GM21576 (cell line): ENCODE results near the gene GIPC1.

Experiments
- ATAC-seq: cut with Tn5 transposase; IDR thresholded peaks from one replicate; pipeline ENCODE4 v1.9.1; 2021; ENCODE audit warnings: mild to moderate bottlenecking, moderate library complexity; ENCODE audit not compliant: unreplicated experiment

GIPC1 gene

GRCh38 chr19:14441041-14441938 is 54.6 kb downstream of the GIPC1 start:
- ATAC-seq = no peak

DNA sequence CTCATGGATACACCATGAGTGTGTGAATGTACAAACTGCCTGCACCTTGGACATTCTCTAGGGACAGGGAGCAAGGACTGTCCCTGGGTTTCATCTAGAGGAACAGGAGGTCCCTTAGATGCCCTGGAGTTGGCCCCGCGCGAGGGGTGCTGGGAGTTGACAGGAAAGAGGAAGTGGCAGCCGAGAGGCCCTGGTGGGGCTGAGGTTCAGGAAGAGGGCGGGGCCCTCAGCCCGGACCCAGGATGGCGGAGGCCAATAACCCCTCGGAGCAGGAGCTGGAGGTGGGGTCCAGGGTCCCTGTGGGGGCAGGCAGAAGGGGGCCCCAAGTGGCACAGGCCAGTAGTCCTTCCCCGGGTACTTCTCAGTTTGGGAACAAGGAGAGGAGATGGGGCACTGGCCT is 55.9 kb downstream of the GIPC1 start:
- ATAC-seq = peak; percentile 86

GRCh38 chr19:14439014-14439413 is 56.9 kb downstream of the GIPC1 start:
- ATAC-seq = no peak

GRCh38 chr19:14437578-14438140 is 58.3 kb downstream of the GIPC1 start:
- no peak for ATAC-seq

DNA sequence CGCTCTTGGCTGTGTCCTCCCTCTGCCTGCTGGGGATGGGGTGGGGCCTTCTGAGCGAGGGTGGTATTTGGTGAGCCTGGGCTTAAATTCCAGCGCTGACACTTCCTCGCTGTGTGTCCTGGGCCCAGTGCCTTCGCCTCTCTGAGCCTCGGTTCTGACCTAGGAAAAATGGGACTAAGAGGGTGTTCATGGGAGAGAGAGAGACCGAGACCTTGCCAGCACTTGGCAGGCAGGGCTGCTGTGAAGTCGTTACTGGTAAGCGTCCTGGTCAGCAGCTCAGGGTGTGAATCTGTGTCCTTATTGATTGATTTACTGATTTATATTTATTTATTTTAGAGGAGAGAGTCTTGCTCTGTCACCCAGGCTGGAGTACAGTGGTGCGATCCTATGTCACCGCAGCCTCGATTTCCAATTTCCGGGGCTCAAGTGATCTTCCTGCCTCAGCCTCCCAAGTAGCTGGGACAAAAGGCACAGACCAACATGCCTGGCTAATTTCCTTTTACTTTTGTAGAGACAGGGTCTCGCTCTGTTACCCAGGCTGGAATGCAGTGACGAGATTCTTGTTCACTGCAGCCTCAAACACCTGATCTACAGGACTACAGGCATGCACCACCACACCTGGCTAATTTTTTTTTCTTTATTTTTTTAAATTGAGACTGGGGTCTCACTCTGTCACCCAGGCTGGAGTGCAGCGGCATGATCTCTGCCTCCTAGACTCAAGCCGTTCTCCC is 60.4 kb downstream of the GIPC1 start:
- no peak for ATAC-seq

- no peak for ATAC-seq
These were observed 61.2 kb downstream of the GIPC1 start for GRCh38 chr19:14434543-14435319.

DNA sequence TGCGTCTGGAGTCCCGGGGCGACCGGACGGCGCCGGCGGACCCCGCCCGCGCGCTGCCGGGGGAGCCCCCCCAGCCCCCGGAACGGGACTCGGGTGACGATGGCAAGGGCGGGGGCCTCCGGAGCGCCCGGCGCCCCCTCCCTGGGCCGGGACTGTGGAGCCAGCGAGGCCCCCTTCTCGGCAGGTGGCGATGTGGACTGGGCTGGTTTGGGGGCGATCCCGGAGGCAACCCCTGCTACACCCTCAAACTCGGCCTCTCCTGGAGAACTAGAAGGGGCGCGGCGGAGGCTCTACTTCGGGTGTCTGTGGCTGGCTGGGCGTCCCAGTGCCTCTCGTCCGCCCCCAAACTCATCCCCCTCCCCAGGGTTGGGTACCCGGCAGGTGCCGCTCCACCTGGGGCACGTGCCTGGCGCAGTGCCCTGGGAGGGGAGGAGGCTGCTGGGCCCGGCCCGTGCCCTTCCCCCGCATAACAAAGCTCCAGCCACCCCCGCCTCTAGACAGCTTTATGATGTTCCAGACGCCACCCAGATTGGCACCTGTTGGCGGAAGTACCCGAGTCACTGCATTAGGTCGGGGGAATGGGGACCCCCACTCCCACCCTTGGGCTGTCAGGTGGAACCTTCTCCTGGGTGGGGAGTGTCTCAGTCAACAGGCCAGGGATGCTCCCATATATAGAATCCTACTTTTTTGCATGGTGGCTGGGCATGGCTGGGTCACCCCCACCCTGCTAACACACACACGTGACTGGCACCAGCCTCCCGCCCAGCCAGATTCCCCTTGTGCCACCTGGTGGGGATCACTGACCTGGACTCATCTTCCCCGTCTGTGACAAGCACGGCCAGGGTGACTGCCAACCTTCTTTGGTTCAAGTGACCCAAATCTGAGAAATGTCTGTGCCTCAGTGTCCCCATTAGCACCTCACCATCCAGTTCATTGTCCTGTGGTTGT is 62.1 kb downstream of the GIPC1 start:
- no peak for ATAC-seq

- no peak for ATAC-seq
These were observed 63.0 kb downstream of the GIPC1 start, which contains the start of gene PKN1 for GRCh38 chr19:14432791-14433553. PKN1 (plus strand) TSS chr19:14433306; CDS start chr19:14433522, 216 bp downstream.

DNA sequence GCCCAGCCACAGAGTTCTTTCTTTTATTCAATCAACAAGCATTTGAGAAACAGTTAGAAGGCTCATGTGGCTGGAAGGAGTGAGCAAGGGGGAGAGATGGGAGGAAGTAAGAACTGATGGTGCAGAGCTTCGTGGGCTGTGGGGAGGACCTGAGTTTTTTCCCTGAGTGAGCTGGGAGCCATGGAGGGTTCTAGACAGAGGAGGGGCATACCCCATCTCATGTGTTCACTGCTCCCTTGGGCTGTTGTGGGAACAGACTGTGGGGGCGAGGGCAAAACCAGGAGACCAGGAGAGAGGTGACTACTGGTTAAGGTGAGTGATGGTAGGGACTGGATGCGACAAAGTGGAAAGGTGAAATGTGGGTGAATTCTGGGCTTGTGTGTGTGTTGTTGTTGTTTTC is 65.2 kb downstream of the GIPC1 start:
- no peak for ATAC-seq

GRCh38 chr19:14428882-14429416 is 67.0 kb downstream of the GIPC1 start:
- no peak for ATAC-seq
